Brain microvascular endothelial cell (primary cell): Measurements from ENCODE around the gene RAPH1.

ENCODE experiments used
- DNase-seq: peaks from one replicate; pipeline ENCODE4 v3.0.0-alpha.2; 2020
- H3K27ac ChIP-seq: fragments of 250-450 bp; sonication (Bioruptor Pico); 2 replicates; pipeline ENCODE4 v1.5.1; 2020; ENCODE audit warnings: mild to moderate bottlenecking, moderate library complexity
- H3K27me3 ChIP-seq: fragments of 250-450 bp; sonication (Bioruptor Pico); replicated peaks from 2 replicates; pipeline ENCODE4 v1.5.1; 2020; ENCODE audit warnings: mild to moderate bottlenecking
- H3K36me3 ChIP-seq: fragments of 250-450 bp; sonication (Bioruptor Pico); replicated peaks from 2 replicates; pipeline ENCODE4 v1.5.1; 2020; ENCODE audit warnings: mild to moderate bottlenecking
- H3K4me3 ChIP-seq: 2 replicates; pipeline ENCODE4 v1.5.1; 2011; ENCODE audit warnings: low read depth, mild to moderate bottlenecking, control low read depth, low read length, moderate library complexity
- in situ Hi-C: cut with HindIII; loops from 2 replicates; pipeline ENCODE4 v1.10.0; 2017; ENCODE audit warnings: low sequenced_read_pairs, low pct_ligation_motif_present
- TF ChIP-seq, protein P1 (sequence below): IDR thresholded peaks from 2 replicates; pipeline ENCODE4 v1.5.1; 2011; ENCODE audit warnings: low read depth, mild to moderate bottlenecking, moderate library complexity, low read length, control low read depth, inconsistent platforms; ENCODE audit errors: missing control alignments

The RAPH1 gene

DNA sequence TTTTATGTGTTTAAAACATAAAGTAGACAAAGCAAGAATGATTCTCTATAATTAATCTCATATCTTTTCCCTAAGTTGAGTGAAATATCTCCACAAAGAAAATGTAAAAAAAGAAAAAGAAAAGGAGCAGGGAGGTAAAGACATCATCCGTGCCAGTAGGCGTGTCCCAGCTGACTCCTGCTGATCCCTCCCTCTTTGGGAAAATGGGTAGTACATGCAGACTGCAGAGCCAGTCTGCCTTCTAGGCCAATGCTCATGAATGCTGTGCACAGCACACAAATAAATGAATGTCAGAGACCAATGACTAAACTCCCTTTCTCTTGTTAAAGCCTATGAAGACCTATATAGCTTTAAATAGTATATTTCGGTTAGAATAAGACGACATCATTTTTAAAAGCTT is 64.7 kb downstream of the RAPH1 start:
- Histone ChIP-seq H3K36me3 (peaks cover 18% of the 10 kb centered on the region), H3K27me3 (no peaks in the 10 kb centered on the region), H3K4me3 (no peak overlapping the region), H3K27ac (no peak overlapping the region)
- no peak for DNase-seq
- TF ChIP-seq, protein P1, sequence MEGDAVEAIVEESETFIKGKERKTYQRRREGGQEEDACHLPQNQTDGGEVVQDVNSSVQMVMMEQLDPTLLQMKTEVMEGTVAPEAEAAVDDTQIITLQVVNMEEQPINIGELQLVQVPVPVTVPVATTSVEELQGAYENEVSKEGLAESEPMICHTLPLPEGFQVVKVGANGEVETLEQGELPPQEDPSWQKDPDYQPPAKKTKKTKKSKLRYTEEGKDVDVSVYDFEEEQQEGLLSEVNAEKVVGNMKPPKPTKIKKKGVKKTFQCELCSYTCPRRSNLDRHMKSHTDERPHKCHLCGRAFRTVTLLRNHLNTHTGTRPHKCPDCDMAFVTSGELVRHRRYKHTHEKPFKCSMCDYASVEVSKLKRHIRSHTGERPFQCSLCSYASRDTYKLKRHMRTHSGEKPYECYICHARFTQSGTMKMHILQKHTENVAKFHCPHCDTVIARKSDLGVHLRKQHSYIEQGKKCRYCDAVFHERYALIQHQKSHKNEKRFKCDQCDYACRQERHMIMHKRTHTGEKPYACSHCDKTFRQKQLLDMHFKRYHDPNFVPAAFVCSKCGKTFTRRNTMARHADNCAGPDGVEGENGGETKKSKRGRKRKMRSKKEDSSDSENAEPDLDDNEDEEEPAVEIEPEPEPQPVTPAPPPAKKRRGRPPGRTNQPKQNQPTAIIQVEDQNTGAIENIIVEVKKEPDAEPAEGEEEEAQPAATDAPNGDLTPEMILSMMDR = no peak
- in situ Hi-C loops = no loop called here

DNA sequence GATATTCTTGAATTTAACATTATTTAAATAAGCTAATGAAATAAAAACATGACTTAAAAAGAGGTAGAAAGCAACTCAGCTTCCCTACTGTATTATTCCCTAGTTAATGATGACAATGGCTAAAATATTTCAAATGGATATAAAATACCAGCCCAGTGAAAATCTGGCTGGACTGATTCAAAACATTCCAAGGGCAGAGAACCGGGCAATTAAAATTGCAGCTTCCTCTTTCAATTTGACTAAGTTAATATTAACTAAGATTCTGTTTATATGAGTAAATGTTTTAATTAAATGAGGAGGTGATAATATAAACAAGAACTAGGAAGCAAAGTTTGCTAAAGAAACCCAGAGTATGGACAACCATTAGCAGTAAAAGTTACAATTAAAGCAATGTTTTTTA is 65.6 kb downstream of the RAPH1 start:
- no peaks in the 10 kb centered on the region for H3K27me3 ChIP-seq
- no peak for DNase-seq
- peaks cover 18% of the 10 kb centered on the region for H3K36me3 ChIP-seq
- TF ChIP-seq, protein P1 = no peak
- in situ Hi-C loops = no loop called here
- no peak overlapping the region for H3K4me3 ChIP-seq
- H3K27ac ChIP-seq = no peak overlapping the region

DNA sequence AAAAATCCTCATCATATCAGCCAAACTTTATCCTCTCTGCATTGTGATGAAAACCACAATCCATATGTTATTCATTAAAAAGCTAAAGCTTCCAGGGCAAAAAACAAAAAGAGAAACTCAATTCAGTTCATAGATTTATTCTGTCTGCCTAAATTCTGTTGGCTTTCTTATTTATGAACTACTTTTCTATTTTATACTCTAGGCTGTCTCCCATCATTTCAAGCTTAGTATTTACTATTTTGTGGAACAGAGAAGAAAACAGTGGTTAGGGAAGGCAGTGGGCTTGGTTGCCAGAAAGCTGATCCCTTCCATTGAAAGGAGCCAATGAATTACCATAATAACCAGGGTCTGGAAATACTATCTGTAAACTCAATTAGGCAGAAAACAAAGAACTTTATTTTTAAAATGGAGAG is 71.8 kb downstream of the RAPH1 start:
- TF ChIP-seq, protein P1 = no peak
- no peak for DNase-seq
- no peak overlapping the region for H3K27ac ChIP-seq
- H3K27me3 ChIP-seq = no peaks in the 10 kb centered on the region
- H3K36me3 ChIP-seq = peaks cover 22% of the 10 kb centered on the region
- no peak overlapping the region for H3K4me3 ChIP-seq
- in situ Hi-C loops = no loop called here

DNA sequence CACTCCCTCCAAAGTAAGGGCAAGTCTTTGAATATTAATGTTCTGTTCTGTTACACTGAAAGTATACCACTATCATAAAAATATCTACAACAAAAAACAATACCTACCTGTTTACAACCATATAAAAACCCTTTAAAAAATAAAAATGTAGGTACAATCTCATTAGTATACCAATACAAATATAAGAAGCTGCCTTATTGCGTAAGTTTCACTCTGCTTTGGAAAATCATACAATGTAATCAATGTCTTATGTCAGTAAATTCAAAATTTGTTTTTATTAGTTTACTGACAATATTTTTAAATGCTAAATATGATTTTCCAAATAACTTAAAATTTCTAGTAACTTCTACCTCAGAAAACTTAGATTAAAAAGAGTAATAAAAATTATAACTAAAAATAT is 72.8 kb downstream of the RAPH1 start:
- TF ChIP-seq, protein P1 = no peak
- Histone ChIP-seq H3K27ac (no peak overlapping the region), H3K4me3 (no peak overlapping the region), H3K27me3 (no peaks in the 10 kb centered on the region), H3K36me3 (peaks cover 31% of the 10 kb centered on the region)
- in situ Hi-C loops = no loop called here
- DNase-seq = no peak

DNA sequence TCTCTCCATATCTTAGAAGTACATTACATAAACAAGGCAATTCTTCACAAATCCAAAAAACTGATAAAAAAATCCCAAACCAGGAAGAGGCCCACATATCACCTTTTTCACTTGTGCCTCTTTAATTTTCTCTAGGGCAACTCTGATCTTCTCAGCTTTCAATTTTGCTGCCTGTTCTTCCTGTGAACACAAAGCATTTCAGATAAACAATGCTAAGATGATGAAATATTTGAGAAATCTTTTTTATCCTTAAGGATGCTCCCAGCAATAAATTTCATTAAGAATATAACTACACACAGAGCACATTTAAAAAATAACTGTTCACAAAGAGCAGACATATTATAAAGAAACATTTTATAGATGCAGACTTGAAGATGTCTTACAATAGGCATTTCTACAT is 73.4 kb downstream of the RAPH1 start:
- DNase-seq = no peak
- H3K27ac ChIP-seq = no peak overlapping the region
- H3K27me3 ChIP-seq = no peaks in the 10 kb centered on the region
- TF ChIP-seq, protein P1 = no peak
- in situ Hi-C loops = no loop called here
- peaks cover 33% of the 10 kb centered on the region for H3K36me3 ChIP-seq
- H3K4me3 ChIP-seq = no peak overlapping the region

DNA sequence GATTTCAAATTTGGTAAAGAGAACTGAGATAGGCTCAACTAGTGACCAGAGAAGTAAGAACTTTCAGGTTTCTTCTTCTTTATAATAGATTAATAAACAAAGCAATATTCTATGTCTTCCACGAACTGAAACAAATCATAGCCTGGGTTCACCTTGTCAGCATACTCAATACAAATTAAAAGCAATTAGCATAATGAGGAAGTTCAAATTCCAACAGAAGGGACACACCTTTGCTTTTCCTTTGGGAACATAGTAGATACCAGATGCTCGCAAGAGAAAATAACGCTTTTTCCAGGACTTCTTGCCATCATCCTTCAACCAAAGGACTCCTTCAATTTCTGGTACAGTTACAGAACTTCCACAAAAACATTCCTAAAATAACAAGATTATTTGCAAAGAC is 79.9 kb downstream of the RAPH1 start:
- H3K4me3 ChIP-seq = no peak overlapping the region
- H3K27me3 ChIP-seq = no peaks in the 10 kb centered on the region
- in situ Hi-C loops = no loop called here
- TF ChIP-seq, protein P1 = no peak
- no peak overlapping the region for H3K27ac ChIP-seq
- H3K36me3 ChIP-seq = peaks cover 62% of the 10 kb centered on the region
- DNase-seq = no peak
